Stimulated activated CD4-positive, alpha-beta T cell treated with anti-CD3 and anti-CD28 coated beads, Interleukin-2, amount 100 ng/mL, for 24 hours (primary cell): ENCODE data around the gene INMT.

ENCODE experiments used
- DNase-seq, 2 donors: peaks; one replicate each; pipeline ENCODE4 v3.0.0-alpha.2; 2020

The INMT gene

GRCh38 chr7:30788640-30789333 is 36.9 kb downstream of the INMT start:
- DNase-seq = no peak

GRCh38 chr7:30789334-30789711 is 37.4 kb downstream of the INMT start:
- no peak for DNase-seq

- DNase-seq = no peak
Measured at GRCh38 chr7:30790356-30790755, 38.4 kb downstream of the INMT start.

GRCh38 chr7:30791114-30791513 is 39.2 kb downstream of the INMT start:
- no peak for DNase-seq

- DNase-seq = no peak
Measured at GRCh38 chr7:30795161-30795948, 43.4 kb downstream of the INMT start.

- no peak for DNase-seq
Measured at GRCh38 chr7:30796105-30796869, 44.4 kb downstream of the INMT start.

GRCh38 chr7:30797176-30798040 is 45.5 kb downstream of the INMT start:
- no peak for DNase-seq

GRCh38 chr7:30799206-30799975 is 47.5 kb downstream of the INMT start:
- no peak for DNase-seq

- DNase-seq = no peak
Measured at GRCh38 chr7:30799976-30800661, 48.2 kb downstream of the INMT start.

- peak; percentile 13 to 22 for DNase-seq
Measured at GRCh38 chr7:30800785-30801252, 48.9 kb downstream of the INMT start.

GRCh38 chr7:30802812-30803211 is 50.9 kb downstream of the INMT start:
- no peak for DNase-seq

- DNase-seq = no peak
Measured at GRCh38 chr7:30804078-30804661, 52.2 kb downstream of the INMT start.

- no peak for DNase-seq
Measured at GRCh38 chr7:30805081-30805691, 53.3 kb downstream of the INMT start.

- no peak for DNase-seq
Measured at GRCh38 chr7:30805931-30806330, 54.0 kb downstream of the INMT start.
